GM12878 (cell line): ENCODE results near the gene LCMT1.

Source experiments
- ATF3 ChIP-seq: IDR thresholded peaks from 2 replicates; pipeline ENCODE4 v1.6.1; 2011; ENCODE audit warnings: low read depth, mild to moderate bottlenecking, low read length, moderate library complexity, borderline replicate concordance; ENCODE audit errors: extremely low read depth
- BHLHE40 ChIP-seq, 2 experiments: fragments of 450-650 bp in 1 of 2; IDR thresholded peaks; 2 replicates each; pipeline ENCODE4 v1.6.1; 2011 to 2017; ENCODE audit warnings: low read depth in 2 of 2, borderline replicate concordance in 1 of 2, improper control_type of control experiment in 1 of 2, low read length in 1 of 2, mild to moderate bottlenecking in 1 of 2
- CHD2 ChIP-seq: IDR thresholded peaks from 2 replicates; pipeline ENCODE4 v1.6.1; 2011; ENCODE audit warnings: low read depth, low read length, improper control_type of control experiment, borderline replicate concordance
- ETV6 ChIP-seq, 2 experiments: fragments of 450-650 bp in 1 of 2; IDR thresholded peaks in 1 of 2; conservative IDR thresholded peaks in 1 of 2; 2 replicates each; pipeline ENCODE4 v1.6.1; 2014; ENCODE audit warnings: antibody characterized with exemption in 1 of 2, borderline replicate concordance in 1 of 2, low read depth in 1 of 2, mild to moderate bottlenecking in 1 of 2, moderate library complexity in 1 of 2
- EZH2 ChIP-seq: IDR thresholded peaks from 2 replicates; pipeline ENCODE4 v1.6.1; 2012; ENCODE audit warnings: low read depth, mild to moderate bottlenecking, control low read depth, inconsistent platforms, low read length, borderline replicate concordance; ENCODE audit not compliant: control insufficient read depth
- FOXM1 ChIP-seq: IDR thresholded peaks from 2 replicates; pipeline ENCODE4 v1.6.1; 2012; ENCODE audit warnings: low read depth, mild to moderate bottlenecking, inconsistent platforms, low read length, moderate library complexity
- MTA3 ChIP-seq: IDR thresholded peaks from 2 replicates; pipeline ENCODE4 v1.6.1; 2012; ENCODE audit warnings: low read length, inconsistent platforms, borderline replicate concordance
- MYC ChIP-seq: IDR thresholded peaks from 2 replicates; pipeline ENCODE4 v1.6.1; 2011; ENCODE audit warnings: mild to moderate bottlenecking, low read length, moderate library complexity, inconsistent platforms; ENCODE audit not compliant: insufficient read depth, insufficient replicate concordance, insufficient read length, severe bottlenecking
- NFYB ChIP-seq: IDR thresholded peaks from 2 replicates; pipeline ENCODE4 v1.6.1; 2011; ENCODE audit warnings: low read depth, mild to moderate bottlenecking, low read length, improper control_type of control experiment, moderate library complexity; ENCODE audit not compliant: insufficient read depth
- POLR2A ChIP-seq: IDR thresholded peaks from 2 replicates; pipeline ENCODE4 v1.6.1; 2011; ENCODE audit warnings: low read depth, mild to moderate bottlenecking, low read length
- RAD21 ChIP-seq: IDR thresholded peaks from 2 replicates; pipeline ENCODE4 v1.6.1; 2011; ENCODE audit warnings: mild to moderate bottlenecking, low read depth, low read length, moderate library complexity; ENCODE audit not compliant: insufficient read depth
- TCF12 ChIP-seq: IDR thresholded peaks from 2 replicates; pipeline ENCODE4 v1.6.1; 2011; ENCODE audit warnings: low read depth, mild to moderate bottlenecking, low read length
- USF1 ChIP-seq: IDR thresholded peaks from 2 replicates; pipeline ENCODE4 v1.6.1; 2011; ENCODE audit warnings: borderline replicate concordance, low read depth, mild to moderate bottlenecking, moderate library complexity, mixed read lengths, low read length; ENCODE audit not compliant: insufficient read depth; ENCODE audit errors: extremely low read length
- TF ChIP-seq, protein P1 (sequence below), 3 experiments: IDR thresholded peaks in 2 of 3; conservative IDR thresholded peaks in 1 of 3; 2 replicates each; pipeline ENCODE4 v1.5.1; 2011; ENCODE audit warnings: low read depth in 3 of 3, low read length in 3 of 3, mild to moderate bottlenecking in 3 of 3, control low read depth in 2 of 3, moderate library complexity in 2 of 3, inconsistent platforms in 1 of 3, mixed read lengths in 1 of 3; ENCODE audit not compliant: control insufficient read depth in 2 of 3, insufficient read depth in 1 of 3; ENCODE audit errors: extremely low read depth in 1 of 3

DNA sequence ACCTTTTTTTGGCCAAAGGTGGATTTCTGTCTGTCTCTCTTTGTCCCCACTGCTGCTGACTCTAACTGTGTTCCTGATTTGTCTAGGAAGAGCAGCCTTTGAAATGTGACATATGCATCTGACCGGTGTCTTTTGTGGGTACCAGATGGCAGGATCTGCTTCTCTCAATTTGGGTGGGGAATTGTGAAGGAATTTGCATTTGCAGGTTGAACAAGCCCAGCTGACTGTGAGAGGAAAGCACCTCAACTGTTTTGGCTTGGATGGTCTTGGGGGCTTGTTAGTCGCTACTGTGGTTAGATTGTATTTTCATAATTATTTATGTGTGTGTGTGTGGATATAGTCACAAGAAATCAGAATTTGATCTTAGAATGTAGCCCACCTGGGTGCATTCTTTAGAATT, 37.7 kb upstream of the LCMT1 start:
- TF ChIP-seq FOXM1 (no peak), NFYB (no peak), BHLHE40 (IDR thresholded peaks at IDR 0.05; ENCODE audit: borderline replicate concordance in 1 of 2, low read depth in 2 of 2, low read length in 1 of 2) (no peak), ETV6 (conservative IDR thresholded peaks at IDR 0.05 in 1 of 2, IDR thresholded peaks at IDR 0.05 in 1 of 2; ENCODE audit: borderline replicate concordance in 1 of 2, low read depth in 1 of 2) (no peak), EZH2 (no peak), MTA3 (no peak), POLR2A (no peak), TCF12 (no peak), RAD21 (no peak), CHD2 (no peak), MYC (no peak), ATF3 (no peak), USF1 (no peak)
- TF ChIP-seq, protein P1, sequence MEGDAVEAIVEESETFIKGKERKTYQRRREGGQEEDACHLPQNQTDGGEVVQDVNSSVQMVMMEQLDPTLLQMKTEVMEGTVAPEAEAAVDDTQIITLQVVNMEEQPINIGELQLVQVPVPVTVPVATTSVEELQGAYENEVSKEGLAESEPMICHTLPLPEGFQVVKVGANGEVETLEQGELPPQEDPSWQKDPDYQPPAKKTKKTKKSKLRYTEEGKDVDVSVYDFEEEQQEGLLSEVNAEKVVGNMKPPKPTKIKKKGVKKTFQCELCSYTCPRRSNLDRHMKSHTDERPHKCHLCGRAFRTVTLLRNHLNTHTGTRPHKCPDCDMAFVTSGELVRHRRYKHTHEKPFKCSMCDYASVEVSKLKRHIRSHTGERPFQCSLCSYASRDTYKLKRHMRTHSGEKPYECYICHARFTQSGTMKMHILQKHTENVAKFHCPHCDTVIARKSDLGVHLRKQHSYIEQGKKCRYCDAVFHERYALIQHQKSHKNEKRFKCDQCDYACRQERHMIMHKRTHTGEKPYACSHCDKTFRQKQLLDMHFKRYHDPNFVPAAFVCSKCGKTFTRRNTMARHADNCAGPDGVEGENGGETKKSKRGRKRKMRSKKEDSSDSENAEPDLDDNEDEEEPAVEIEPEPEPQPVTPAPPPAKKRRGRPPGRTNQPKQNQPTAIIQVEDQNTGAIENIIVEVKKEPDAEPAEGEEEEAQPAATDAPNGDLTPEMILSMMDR (IDR thresholded peaks at IDR 0.05 in 2 of 3, conservative IDR thresholded peaks at IDR 0.05 in 1 of 3; ENCODE audit: control insufficient read depth in 2 of 3, extremely low read depth in 1 of 3, insufficient read depth in 1 of 3, low read depth in 3 of 3, low read length in 3 of 3): no peak
